B cell (primary cell): Measurements from ENCODE around the gene TM9SF4. TPM values are rescaled to one million over a fixed set of nuclear protein-coding genes. Genes with fewer than 3 reads are reported as not detected.

Experiments
- ATAC-seq: fragments of 200-7000 bp; cut with Tn5 transposase; one replicate; pipeline ENCODE4 v1.10.0; 2021; ENCODE audit warnings: low read depth, mild to moderate bottlenecking, moderate number of reproducible peaks, moderate library complexity
- CTCF ChIA-PET: fragments of 350-600 bp; sonication (Branson Sonifier 250); formaldehyde crosslinking; loops from one replicate; lab custom pipeline; 2021; ENCODE audit warnings: antibody characterized with exemption, inconsistent platforms; lab: Charles Lee
- POLR2A ChIA-PET: fragments of 350-600 bp; sonication (Branson Sonifier 250); formaldehyde crosslinking; loops from one replicate; lab custom pipeline; 2021; ENCODE audit warnings: antibody characterized with exemption; lab: Charles Lee
- DNase-seq: peaks from one replicate; pipeline ENCODE4 v3.0.0; 2013
- H2AFZ ChIP-seq: 2 replicates; pipeline ENCODE4 v1.6.1; 2012; ENCODE audit warnings: mild to moderate bottlenecking, low read depth, low read length; ENCODE audit not compliant: insufficient read depth, poor library complexity, severe bottlenecking
- H3K27ac ChIP-seq, 2 donors: 1 replicate in 1 of 2; 2 replicates in 1 of 2; pipeline ENCODE4 v1.5.1; 2012 to 2013; ENCODE audit warnings: low read length in 2 of 2, mild to moderate bottlenecking in 2 of 2, moderate library complexity in 1 of 2
- H3K27me3 ChIP-seq, 4 experiments: fragments of 200-600 bp in 1 of 4; sonication (generic) in 1 of 4; replicated peaks in 1 of 4; 1 replicate in 2 of 4; 2 replicates in 2 of 4; pipeline versions ENCODE4 v1.6.1 to v1.7.0; 2013 to 2016; ENCODE audit warnings: low read length in 3 of 4, mild to moderate bottlenecking in 2 of 4, mixed read lengths in 1 of 4, moderate library complexity in 1 of 4; ENCODE audit not compliant: insufficient read depth in 4 of 4, control insufficient read depth in 3 of 4; ENCODE audit errors: control extremely low read depth in 1 of 4
- H3K36me3 ChIP-seq, 2 experiments: replicated peaks in 1 of 2; 1 replicate in 1 of 2; 2 replicates in 1 of 2; pipeline versions ENCODE4 v1.6.1 to v1.7.1; 2013; ENCODE audit warnings: low read length in 1 of 2; ENCODE audit not compliant: insufficient read depth in 2 of 2, control insufficient read depth in 1 of 2; ENCODE audit errors: control extremely low read depth in 1 of 2, extremely low read depth in 1 of 2
- H3K4me1 ChIP-seq, 2 donors: fragments of 200-600 bp in 1 of 2; sonication (generic) in 1 of 2; 1 replicate in 1 of 2; 2 replicates in 1 of 2; pipeline versions ENCODE4 v1.5.1 to v1.6.1; 2013 to 2017; ENCODE audit warnings: low read length in 2 of 2; ENCODE audit not compliant: control insufficient read depth in 2 of 2, insufficient read depth in 2 of 2
- H3K4me2 ChIP-seq: replicated peaks from 2 replicates; pipeline ENCODE3; 2012; ENCODE audit warnings: mild to moderate bottlenecking, low read depth, low read length; ENCODE audit not compliant: poor library complexity, severe bottlenecking
- H3K4me3 ChIP-seq, 5 experiments: fragments of 200-600 bp in 1 of 5; sonication (generic) in 1 of 5; 1 replicate in 3 of 5; 2 replicates in 2 of 5; pipeline versions ENCODE4 v1.5.1 to v1.7.0; 2011 to 2016; ENCODE audit warnings: low read length in 4 of 5, mild to moderate bottlenecking in 4 of 5, low read depth in 2 of 5, control low read depth in 1 of 5, moderate library complexity in 1 of 5; ENCODE audit not compliant: insufficient read depth in 1 of 5; ENCODE audit errors: control extremely low read depth in 1 of 5, extremely low read depth in 1 of 5
- H3K79me2 ChIP-seq: fragments of 200-600 bp; sonication (generic); one replicate; pipeline ENCODE4 v1.6.0; 2016; ENCODE audit warnings: low read length; ENCODE audit not compliant: control insufficient read depth, insufficient read depth
- H3K9ac ChIP-seq: fragments of 200-600 bp; sonication (generic); 2 replicates; pipeline ENCODE4 v1.6.1; 2017; ENCODE audit warnings: mild to moderate bottlenecking, low read length, moderate library complexity
- H3K9me3 ChIP-seq, 3 donors: one replicate each; pipeline versions ENCODE4 v1.6.1 to v1.7.1; 2013; ENCODE audit warnings: low read length in 2 of 3; ENCODE audit not compliant: control insufficient read depth in 2 of 3, insufficient read depth in 1 of 3; ENCODE audit errors: control extremely low read depth in 1 of 3
- H4K20me1 ChIP-seq: 2 replicates; pipeline ENCODE4 v1.6.0; 2012; ENCODE audit warnings: mild to moderate bottlenecking, low read length; ENCODE audit not compliant: insufficient read depth, control insufficient read depth, poor library complexity, severe bottlenecking
- H3K27ac Mint-ChIP-seq: one replicate; pipeline ENCODE4 v1.8.0; 2021; ENCODE audit warnings: mixed read lengths
- H3K27me3 Mint-ChIP-seq: one replicate; pipeline ENCODE4 v1.8.0; 2021; ENCODE audit warnings: mixed read lengths
- H3K4me1 Mint-ChIP-seq: one replicate; pipeline ENCODE4 v1.8.0; 2021; ENCODE audit warnings: mixed read lengths
- H3K4me3 Mint-ChIP-seq: one replicate; pipeline ENCODE4 v1.8.0; 2021; ENCODE audit warnings: mixed read lengths
- H3K9me3 Mint-ChIP-seq: one replicate; pipeline ENCODE4 v1.8.0; 2022; ENCODE audit warnings: mixed read lengths; ENCODE audit not compliant: insufficient read depth
- CTCF ChIP-seq: fragments of 200-600 bp; IDR thresholded peaks from one replicate; pipeline ENCODE4 v1.8.0; 2022; ENCODE audit warnings: antibody characterized with exemption, mild to moderate bottlenecking
- EZH2 ChIP-seq: IDR thresholded peaks from 2 replicates; pipeline ENCODE4 v1.6.1; 2012; ENCODE audit warnings: borderline replicate concordance, low read depth, mild to moderate bottlenecking, moderate library complexity, low read length; ENCODE audit not compliant: insufficient read depth, poor library complexity, severe bottlenecking
- WGBS: methylation state at CpG from one replicate; pipeline ENCODE4 v1.1.5; 2013; ENCODE audit warnings: missing lambda C conversion rate; ENCODE audit not compliant: insufficient coverage; 5-methylcytosine and 5-hydroxymethylcytosine counted together
- intact Hi-C: fragments of 100-400 bp; cut with micrococcal nuclease; formaldehyde crosslinking; loops from one replicate; pipeline ENCODE4 v1.10.0; 2022
- polyA plus RNA-seq: library from polyadenylated mRNA; depleted of rRNA; stranded (reverse); fragments of >200 nt; gene quantifications from 2 replicates; pipeline ENCODE4 v1.2.3, GENCODE V29; 2012
- total RNA-seq, 2 donors: library from RNA; stranded (reverse); fragments of 120-200 nt in 1 of 2; gene quantifications; 1 replicate in 1 of 2; 2 replicates in 1 of 2; pipeline versions ENCODE4 v1.2.3 to v1.2.4, GENCODE V29; 2013 to 2022

Gene TM9SF4
- total and polyA plus RNA-seq, 2 donors (not counting 1 experiment from before 2014, with no cell fraction given) = 23.5 to 53.8 TPM

GRCh38 chr20:32205110-32205842, 95.8 kb downstream of the TM9SF4 start:
- CTCF ChIA-PET = no interaction called here
- peak overlapping the region in 1 of 2 donors; percentile 86 for H3K27ac ChIP-seq
- POLR2A ChIA-PET = interaction anchor here (0.6 kb wide), 1 partner anchor 74 kb away, joined by 5 read pairs; no protein-coding TSS in a partner anchor

More at GRCh38 chr20:32205110-32205842, 95.8 kb downstream of the TM9SF4 start:
- Mint-ChIP-seq H3K4me3 (peak overlapping the region; percentile 96), H3K27me3 (no peaks in the 10 kb centered on the region), H3K4me1 (peaks cover 64% of the 10 kb centered on the region), H3K27ac (no peak overlapping the region), H3K9me3 (no peaks in the 10 kb centered on the region)
- intact Hi-C loops = loop anchor here (10.0 kb wide), 1 partner anchor 160 kb away; no protein-coding TSS in a partner anchor
- Histone ChIP-seq H4K20me1 (peaks cover 57% of the 10 kb centered on the region), H3K79me2 (peaks cover 86% of the 10 kb centered on the region), H3K4me2 (no peak overlapping the region), H3K4me1 (peaks cover 35 to 39% of the 10 kb centered on the region in 2 donors), H3K4me3 (no peak overlapping the region), H3K27me3 (no peaks in the 10 kb centered on the region), H3K36me3 (peaks cover 1 to 25% of the 10 kb centered on the region in 2 experiments), H3K9ac (peak overlapping the region; percentile 15), H3K9me3 (no peaks in the 10 kb centered on the region), H2AFZ (no peak overlapping the region)
- 65% methylated on average over 3 of the region's 5 CpGs for WGBS
- DNase-seq = no peak
- ATAC-seq = no peak
- TF ChIP-seq CTCF (no peak), EZH2 (no peak)
